ENCODE measurements around the gene GRM8.

GRM8 gene

DNA sequence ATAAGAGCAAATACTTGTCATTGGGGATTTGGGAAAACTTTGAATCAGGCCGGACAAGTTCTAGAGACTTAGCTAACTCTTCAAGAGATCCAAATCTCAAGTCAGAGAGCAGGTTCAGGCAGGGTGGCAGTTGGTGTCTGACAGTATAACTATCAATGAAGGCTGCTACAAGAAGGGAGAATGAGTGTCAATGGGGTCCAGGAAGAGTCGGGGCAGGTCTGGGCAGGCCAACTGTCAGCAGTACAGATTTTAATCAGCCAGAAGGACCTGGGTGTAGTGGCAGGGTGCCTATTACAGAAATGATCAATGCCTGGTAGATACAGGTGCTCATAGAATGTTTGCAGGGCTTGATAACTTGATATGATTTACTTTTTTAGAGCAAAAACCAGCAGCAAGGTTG is 751.1 kb downstream of the GRM8 start:
- no peak for DNase-seq
- H3K4me1 ChIP-seq: no peaks in the 10 kb centered on the region; the same call in 1 of the 2 replicates
- H3K27me3 ChIP-seq: no peaks in the 10 kb centered on the region
- no peak for TF ChIP-seq CTCF (IDR thresholded peaks at IDR 0.05; ENCODE audit: low read depth, low read length)
- no peaks in the 10 kb centered on the region for H3K9me3 ChIP-seq
- H3K4me3 ChIP-seq (ENCODE audit: low read depth, low read length): no peak overlapping the region
- H3K36me3 ChIP-seq: no peaks in the 10 kb centered on the region

DNA sequence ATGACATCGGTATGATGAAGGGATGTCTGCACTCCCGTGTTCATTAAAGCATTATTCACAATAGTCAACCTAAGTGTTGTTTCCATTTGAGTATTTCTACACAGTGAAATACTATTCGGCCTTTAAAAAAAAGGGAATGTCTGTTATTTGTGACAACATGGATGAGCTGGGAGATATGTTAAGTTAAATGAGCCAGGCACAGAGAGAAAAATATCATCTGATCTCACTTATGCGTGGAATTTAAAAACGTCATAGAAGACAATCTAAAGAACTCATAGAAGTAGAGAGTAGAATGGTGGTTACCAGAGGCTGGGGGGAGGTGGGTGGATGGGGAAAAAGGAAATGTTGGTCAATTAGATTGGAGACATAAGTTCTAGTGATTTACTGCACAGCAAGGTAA is 753.3 kb downstream of the GRM8 start:
- no peaks in the 10 kb centered on the region for H3K27me3 ChIP-seq
- H3K4me1 ChIP-seq: no peaks in the 10 kb centered on the region; the same call in 1 of the 2 replicates
- no peak for TF ChIP-seq CTCF (IDR thresholded peaks at IDR 0.05; ENCODE audit: low read depth, low read length)
- no peaks in the 10 kb centered on the region for H3K36me3 ChIP-seq
- H3K9me3 ChIP-seq: no peaks in the 10 kb centered on the region
- no peak overlapping the region for H3K4me3 ChIP-seq (ENCODE audit: low read depth, low read length)
- no peak for DNase-seq

DNA sequence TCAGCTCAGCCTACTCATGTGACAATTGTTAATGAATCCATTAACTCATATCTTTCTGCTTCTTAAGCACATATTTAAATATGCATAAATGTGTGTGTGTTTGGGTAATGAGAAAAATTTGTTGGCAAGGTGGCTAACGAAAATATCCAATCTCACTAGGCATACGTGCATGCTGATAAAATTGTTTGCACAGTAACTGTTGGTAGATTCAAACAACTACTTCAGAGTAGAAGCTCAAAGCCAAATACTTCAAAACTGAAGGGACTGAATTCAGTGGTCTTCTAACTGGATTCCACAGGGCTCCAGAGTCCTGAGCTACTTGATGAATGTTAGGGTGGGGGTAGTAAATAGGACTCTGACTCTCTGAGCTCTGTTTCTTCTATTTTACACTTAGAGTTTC is 757.0 kb downstream of the GRM8 start:
- DNase-seq: no peak
- Histone ChIP-seq H3K4me3 (ENCODE audit: low read depth, low read length) (no peak overlapping the region), H3K9me3 (no peaks in the 10 kb centered on the region), H3K27me3 (no peaks in the 10 kb centered on the region), H3K36me3 (no peaks in the 10 kb centered on the region), H3K4me1 (peaks cover 10% of the 10 kb centered on the region)
- TF ChIP-seq CTCF (IDR thresholded peaks at IDR 0.05; ENCODE audit: low read depth, low read length): no peak

DNA sequence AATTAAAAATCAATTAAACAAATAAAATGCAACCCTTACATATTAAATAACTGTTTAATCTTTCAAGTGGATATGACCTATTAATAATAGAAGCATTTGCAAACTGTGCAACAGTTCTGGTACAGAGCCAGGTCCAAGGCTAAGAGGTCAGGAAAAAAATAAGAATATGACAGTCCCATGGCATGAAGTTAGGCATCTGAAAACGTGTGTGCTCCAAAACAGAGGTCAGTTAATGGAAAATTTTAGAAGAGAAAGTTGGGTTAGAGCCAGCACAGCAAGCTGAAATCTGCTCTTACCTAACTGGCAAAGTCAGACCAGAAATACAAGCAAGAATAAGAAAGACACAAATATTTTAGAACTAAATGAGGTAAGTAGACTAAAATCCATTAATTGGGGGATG is 757.7 kb downstream of the GRM8 start:
- Histone ChIP-seq H3K4me1 (peaks cover 10% of the 10 kb centered on the region), H3K27me3 (no peaks in the 10 kb centered on the region), H3K9me3 (no peaks in the 10 kb centered on the region), H3K36me3 (no peaks in the 10 kb centered on the region), H3K4me3 (ENCODE audit: low read depth, low read length) (no peak overlapping the region)
- TF ChIP-seq CTCF (IDR thresholded peaks at IDR 0.05; ENCODE audit: low read depth, low read length): no peak
- no peak for DNase-seq

GRCh38 chr7:126493801-126494200 is 758.9 kb downstream of the GRM8 start:
- DNase-seq: no peak

DNA sequence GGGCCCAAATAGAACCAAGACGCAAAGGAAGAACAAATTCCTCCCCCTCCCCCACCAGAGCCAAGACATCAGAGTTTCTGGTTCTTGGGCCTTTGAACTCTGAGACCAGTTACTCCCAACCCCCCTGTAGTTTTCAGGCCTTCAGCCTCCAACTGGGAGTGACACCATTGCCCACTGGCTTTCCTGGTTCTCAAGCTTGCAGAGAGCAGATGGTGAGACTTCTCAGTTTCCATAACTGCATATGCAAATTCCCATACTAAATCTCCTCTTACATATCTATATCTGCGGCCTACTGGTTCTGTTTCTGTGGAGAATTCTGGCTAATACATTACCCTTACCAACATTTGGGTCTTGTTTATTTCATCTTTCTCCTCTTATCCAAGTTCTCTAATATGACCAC is 762.9 kb downstream of the GRM8 start:
- no peak for DNase-seq
- Histone ChIP-seq H3K36me3 (no peaks in the 10 kb centered on the region), H3K9me3 (no peaks in the 10 kb centered on the region), H3K4me1 (peaks cover 28% of the 10 kb centered on the region), H3K27me3 (no peaks in the 10 kb centered on the region), H3K4me3 (ENCODE audit: low read depth, low read length) (no peak overlapping the region)
- no peak for TF ChIP-seq CTCF (IDR thresholded peaks at IDR 0.05; ENCODE audit: low read depth, low read length)

More at GRCh38 chr7:126493801-126494200, 758.9 kb downstream of the GRM8 start:
- no peak overlapping the region for H3K4me3 ChIP-seq (ENCODE audit: low read depth, low read length)
- peaks cover 10% of the 10 kb centered on the region for H3K4me1 ChIP-seq
- H3K36me3 ChIP-seq: no peaks in the 10 kb centered on the region
- TF ChIP-seq CTCF (IDR thresholded peaks at IDR 0.05; ENCODE audit: low read depth, low read length): no peak
- H3K9me3 ChIP-seq: no peaks in the 10 kb centered on the region
- no peaks in the 10 kb centered on the region for H3K27me3 ChIP-seq

All from BE2C (cell line).